ENCODE results near the gene GAK. TPM values are rescaled to one million over a fixed set of nuclear protein-coding genes. Genes with fewer than 3 reads are reported as not detected.

Gene GAK
- polyA plus RNA-seq, 1 donor from 2014 or later: 58.8 TPM

DNA sequence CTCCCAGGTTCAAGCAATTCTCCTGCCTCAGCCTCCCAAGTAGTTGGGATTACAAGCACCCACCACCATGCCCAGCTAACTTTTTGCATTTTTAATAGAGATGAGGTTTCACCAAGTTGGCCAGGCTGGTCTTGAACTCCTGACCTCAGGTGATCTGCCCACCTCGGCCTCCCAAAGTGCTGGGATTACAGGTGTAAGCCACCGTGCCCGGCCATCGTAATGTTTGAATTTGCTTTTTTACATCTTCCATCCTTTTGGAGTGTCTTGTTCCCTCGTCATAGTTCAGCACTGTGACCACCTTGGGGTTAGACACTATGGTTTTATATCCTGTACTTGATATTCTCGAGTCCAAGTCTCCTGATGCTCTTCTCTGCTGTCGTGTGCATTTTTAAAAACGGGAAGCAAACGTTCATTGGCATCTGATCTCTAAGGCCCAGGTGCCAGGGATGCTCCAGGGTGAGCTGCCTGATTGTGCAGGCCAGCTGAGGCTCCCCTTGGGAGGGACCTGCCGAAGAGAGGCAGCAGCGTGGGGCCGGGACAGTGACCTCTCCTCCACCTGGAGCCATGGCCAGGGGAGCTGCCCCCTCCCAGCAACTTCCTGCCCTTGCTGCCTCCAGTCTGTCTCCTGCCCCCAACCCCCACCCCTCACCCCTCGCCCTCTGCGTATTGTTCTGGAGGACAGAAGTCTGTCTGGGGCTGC is 24.6 kb upstream of the GAK start:
- H3K79me2 ChIP-seq (replicated peaks; ENCODE audit: insufficient read depth, low read length): no peaks in the 10 kb centered on the region
- H4K20me1 ChIP-seq (ENCODE audit: insufficient read depth): no peaks in the 10 kb centered on the region
- H3K9ac ChIP-seq (ENCODE audit: low read length): no peak overlapping the region
- no peak overlapping the region for H3K4me2 ChIP-seq (ENCODE audit: low read length)
- no peaks in the 10 kb centered on the region for H3F3A ChIP-seq (ENCODE audit: insufficient read depth, low read length, poor library complexity, severe bottlenecking)
- no peaks in the 10 kb centered on the region for H3K27me3 ChIP-seq (ENCODE audit: insufficient read depth, low read depth, low read length)
- TF ChIP-seq RAD21 (conservative IDR thresholded peaks at IDR 0.05) (no peak), MXI1 (conservative IDR thresholded peaks at IDR 0.05; ENCODE audit: poor library complexity, severe bottlenecking) (no peak), TAF1 (IDR thresholded peaks at IDR 0.05; ENCODE audit: low read depth) (no peak), EP300 (conservative IDR thresholded peaks at IDR 0.05; ENCODE audit: poor library complexity, severe bottlenecking) (no peak), POLR2AphosphoS5 (IDR thresholded peaks at IDR 0.05) (no peak), EZH2 (IDR thresholded peaks at IDR 0.05; ENCODE audit: borderline replicate concordance, insufficient read depth, low read length, poor library complexity, severe bottlenecking) (no peak), SMC3 (conservative IDR thresholded peaks at IDR 0.05; ENCODE audit: poor library complexity) (no peak)
- TF ChIP-seq, protein P1, sequence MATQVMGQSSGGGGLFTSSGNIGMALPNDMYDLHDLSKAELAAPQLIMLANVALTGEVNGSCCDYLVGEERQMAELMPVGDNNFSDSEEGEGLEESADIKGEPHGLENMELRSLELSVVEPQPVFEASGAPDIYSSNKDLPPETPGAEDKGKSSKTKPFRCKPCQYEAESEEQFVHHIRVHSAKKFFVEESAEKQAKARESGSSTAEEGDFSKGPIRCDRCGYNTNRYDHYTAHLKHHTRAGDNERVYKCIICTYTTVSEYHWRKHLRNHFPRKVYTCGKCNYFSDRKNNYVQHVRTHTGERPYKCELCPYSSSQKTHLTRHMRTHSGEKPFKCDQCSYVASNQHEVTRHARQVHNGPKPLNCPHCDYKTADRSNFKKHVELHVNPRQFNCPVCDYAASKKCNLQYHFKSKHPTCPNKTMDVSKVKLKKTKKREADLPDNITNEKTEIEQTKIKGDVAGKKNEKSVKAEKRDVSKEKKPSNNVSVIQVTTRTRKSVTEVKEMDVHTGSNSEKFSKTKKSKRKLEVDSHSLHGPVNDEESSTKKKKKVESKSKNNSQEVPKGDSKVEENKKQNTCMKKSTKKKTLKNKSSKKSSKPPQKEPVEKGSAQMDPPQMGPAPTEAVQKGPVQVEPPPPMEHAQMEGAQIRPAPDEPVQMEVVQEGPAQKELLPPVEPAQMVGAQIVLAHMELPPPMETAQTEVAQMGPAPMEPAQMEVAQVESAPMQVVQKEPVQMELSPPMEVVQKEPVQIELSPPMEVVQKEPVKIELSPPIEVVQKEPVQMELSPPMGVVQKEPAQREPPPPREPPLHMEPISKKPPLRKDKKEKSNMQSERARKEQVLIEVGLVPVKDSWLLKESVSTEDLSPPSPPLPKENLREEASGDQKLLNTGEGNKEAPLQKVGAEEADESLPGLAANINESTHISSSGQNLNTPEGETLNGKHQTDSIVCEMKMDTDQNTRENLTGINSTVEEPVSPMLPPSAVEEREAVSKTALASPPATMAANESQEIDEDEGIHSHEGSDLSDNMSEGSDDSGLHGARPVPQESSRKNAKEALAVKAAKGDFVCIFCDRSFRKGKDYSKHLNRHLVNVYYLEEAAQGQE (IDR thresholded peaks at IDR 0.05; ENCODE audit: borderline replicate concordance): no peak
- TF ChIP-seq, protein P2, sequence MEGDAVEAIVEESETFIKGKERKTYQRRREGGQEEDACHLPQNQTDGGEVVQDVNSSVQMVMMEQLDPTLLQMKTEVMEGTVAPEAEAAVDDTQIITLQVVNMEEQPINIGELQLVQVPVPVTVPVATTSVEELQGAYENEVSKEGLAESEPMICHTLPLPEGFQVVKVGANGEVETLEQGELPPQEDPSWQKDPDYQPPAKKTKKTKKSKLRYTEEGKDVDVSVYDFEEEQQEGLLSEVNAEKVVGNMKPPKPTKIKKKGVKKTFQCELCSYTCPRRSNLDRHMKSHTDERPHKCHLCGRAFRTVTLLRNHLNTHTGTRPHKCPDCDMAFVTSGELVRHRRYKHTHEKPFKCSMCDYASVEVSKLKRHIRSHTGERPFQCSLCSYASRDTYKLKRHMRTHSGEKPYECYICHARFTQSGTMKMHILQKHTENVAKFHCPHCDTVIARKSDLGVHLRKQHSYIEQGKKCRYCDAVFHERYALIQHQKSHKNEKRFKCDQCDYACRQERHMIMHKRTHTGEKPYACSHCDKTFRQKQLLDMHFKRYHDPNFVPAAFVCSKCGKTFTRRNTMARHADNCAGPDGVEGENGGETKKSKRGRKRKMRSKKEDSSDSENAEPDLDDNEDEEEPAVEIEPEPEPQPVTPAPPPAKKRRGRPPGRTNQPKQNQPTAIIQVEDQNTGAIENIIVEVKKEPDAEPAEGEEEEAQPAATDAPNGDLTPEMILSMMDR (IDR thresholded peaks at IDR 0.05; ENCODE audit: poor library complexity, severe bottlenecking): no peak
- no peak overlapping the region for H3K27ac ChIP-seq (ENCODE audit: low read length)
- no peak overlapping the region for H2AFZ ChIP-seq (ENCODE audit: low read depth, low read length)
- H3K9me2 ChIP-seq (ENCODE audit: insufficient read depth, low read length): no peaks in the 10 kb centered on the region
- H3K9me3 ChIP-seq (ENCODE audit: low read length): no peaks in the 10 kb centered on the region
- no peaks in the 10 kb centered on the region for H3K36me3 ChIP-seq (ENCODE audit: insufficient read depth, low read length)
- H3K4me3 ChIP-seq (ENCODE audit: low read length): no peak overlapping the region

DNA sequence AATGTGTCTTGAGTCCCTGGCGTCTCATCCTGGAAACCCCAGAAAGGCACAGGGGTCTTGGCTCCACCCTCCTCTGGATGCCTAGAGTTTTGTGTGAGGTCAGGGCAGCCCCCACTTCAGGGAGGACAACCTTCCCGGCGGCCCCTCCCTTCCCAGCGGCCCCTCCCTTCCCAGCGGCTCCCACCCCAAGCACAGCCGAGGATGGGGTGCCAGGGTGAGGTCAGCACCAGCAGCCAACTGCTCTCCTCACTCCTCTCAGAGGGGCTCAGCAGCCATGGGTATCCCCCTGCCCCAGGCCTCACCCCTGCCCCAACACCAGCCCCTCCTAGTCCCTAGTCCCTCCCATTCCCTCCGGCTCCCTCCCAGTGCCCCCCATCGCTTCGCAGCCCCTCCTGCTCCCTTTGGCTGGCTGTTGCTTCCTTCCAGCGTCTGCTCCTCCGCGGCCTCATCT is 23.8 kb upstream of the GAK start:
- TF ChIP-seq POLR2AphosphoS5 (IDR thresholded peaks at IDR 0.05) (no peak), MXI1 (conservative IDR thresholded peaks at IDR 0.05; ENCODE audit: poor library complexity, severe bottlenecking) (no peak), SMC3 (conservative IDR thresholded peaks at IDR 0.05; ENCODE audit: poor library complexity) (no peak), RAD21 (conservative IDR thresholded peaks at IDR 0.05) (no peak), EZH2 (IDR thresholded peaks at IDR 0.05; ENCODE audit: borderline replicate concordance, insufficient read depth, low read length, poor library complexity, severe bottlenecking) (no peak), TAF1 (IDR thresholded peaks at IDR 0.05; ENCODE audit: low read depth) (no peak), EP300 (conservative IDR thresholded peaks at IDR 0.05; ENCODE audit: poor library complexity, severe bottlenecking) (no peak)
- TF ChIP-seq, protein P2 (IDR thresholded peaks at IDR 0.05; ENCODE audit: poor library complexity, severe bottlenecking): no peak
- TF ChIP-seq, protein P1 (IDR thresholded peaks at IDR 0.05; ENCODE audit: borderline replicate concordance): no peak
- Histone ChIP-seq H3F3A (ENCODE audit: insufficient read depth, low read length, poor library complexity, severe bottlenecking) (no peaks in the 10 kb centered on the region), H4K20me1 (ENCODE audit: insufficient read depth) (no peaks in the 10 kb centered on the region), H3K9ac (ENCODE audit: low read length) (no peak overlapping the region), H3K9me3 (ENCODE audit: low read length) (no peaks in the 10 kb centered on the region), H3K4me3 (ENCODE audit: low read length) (no peak overlapping the region), H3K27ac (ENCODE audit: low read length) (no peak overlapping the region), H3K4me2 (ENCODE audit: low read length) (no peak overlapping the region), H3K79me2 (replicated peaks; ENCODE audit: insufficient read depth, low read length) (no peaks in the 10 kb centered on the region), H3K9me2 (ENCODE audit: insufficient read depth, low read length) (no peaks in the 10 kb centered on the region), H2AFZ (ENCODE audit: low read depth, low read length) (no peak overlapping the region), H3K36me3 (ENCODE audit: insufficient read depth, low read length) (no peaks in the 10 kb centered on the region), H3K27me3 (ENCODE audit: insufficient read depth, low read depth, low read length) (no peaks in the 10 kb centered on the region)
